ENCODE measurements around the gene CHD2. TPM values are rescaled to one million over a fixed set of nuclear protein-coding genes. Genes with fewer than 3 reads are reported as not detected.

The CHD2 gene
- total RNA-seq, 1 experiment from 2014 or later: 63.3 TPM

DNA sequence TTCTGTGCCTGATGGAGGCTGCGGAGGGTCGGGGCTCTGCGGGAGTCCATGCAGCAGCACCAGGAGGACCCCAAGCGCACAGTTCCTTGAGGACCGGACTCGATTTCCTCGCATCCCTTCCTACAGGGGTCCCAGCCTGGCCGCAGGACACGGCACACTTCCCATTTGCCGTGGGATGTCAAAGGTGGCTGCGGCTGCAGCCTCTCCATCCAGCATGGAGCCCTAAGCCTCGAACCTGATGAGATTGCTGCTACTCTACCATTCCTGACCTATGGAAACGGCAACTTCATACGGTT lies 148.2 kb downstream of the CHD2 start:
- Histone ChIP-seq H3K18ac (ENCODE audit: insufficient read length, low read depth, low read length) (no peak overlapping the region), H3K23me2 (ENCODE audit: insufficient read length, low read depth, low read length, poor library complexity, severe bottlenecking) (no peaks in the 10 kb centered on the region), H3K9ac (ENCODE audit: extremely low read depth, insufficient read length, low read length) (no peak overlapping the region), H2BK120ac (ENCODE audit: low read depth, low read length, poor library complexity, severe bottlenecking) (no peak overlapping the region), H4K91ac (ENCODE audit: insufficient read length, low read depth, low read length) (no peak overlapping the region), H3K9me3 (ENCODE audit: control insufficient read depth, low read depth, low read length) (peaks cover 7% of the 10 kb centered on the region), H2BK15ac (ENCODE audit: low read depth, low read length) (no peak overlapping the region), H3K4me2 (ENCODE audit: insufficient read depth, insufficient read length, low read length) (no peak overlapping the region), H3K56ac (ENCODE audit: insufficient read length, low read depth, low read length) (no peak overlapping the region), H3K27me3 (ENCODE audit: insufficient read depth, low read length) (no peaks in the 10 kb centered on the region), H3K4me1 (ENCODE audit: insufficient read depth, low read length) (no peaks in the 10 kb centered on the region), H2AFZ (ENCODE audit: low read length) (no peak overlapping the region), H2BK12ac (ENCODE audit: insufficient read length, low read depth, low read length) (no peak overlapping the region), H2BK5ac (ENCODE audit: insufficient read length, low read length) (no peak overlapping the region), H3K79me1 (ENCODE audit: insufficient read depth, low read depth, low read length, poor library complexity, severe bottlenecking) (peaks cover 3% of the 10 kb centered on the region), H4K20me1 (ENCODE audit: control insufficient read depth, insufficient read depth, insufficient read length) (peaks cover 6% of the 10 kb centered on the region), H2BK20ac (ENCODE audit: low read depth, low read length, poor library complexity, severe bottlenecking) (no peak overlapping the region), H3K27ac (ENCODE audit: insufficient read length, low read depth, low read length) (no peak overlapping the region), H3K4ac (ENCODE audit: low read depth, low read length) (no peak overlapping the region), H3K79me2 (ENCODE audit: insufficient read depth, low read length) (no peaks in the 10 kb centered on the region), H2AK5ac (ENCODE audit: insufficient read length, low read length) (no peak overlapping the region), H4K8ac (replicated peaks; ENCODE audit: insufficient read length, low read depth, low read length) (no peak overlapping the region), H3T11ph (ENCODE audit: low read length) (no peak overlapping the region), H4K5ac (ENCODE audit: insufficient read length, low read depth, low read length) (no peak overlapping the region), H3K23ac (ENCODE audit: insufficient read length, low read depth, low read length) (no peak overlapping the region), H3K14ac (ENCODE audit: insufficient read depth, low read length) (no peak overlapping the region)
- no peak overlapping the region for H3K27ac Mint-ChIP-seq
- peaks cover 65 to 99% (median 87%) of the 10 kb centered on the region in 3 experiments for H3K36me3 Mint-ChIP-seq (ENCODE audit: insufficient read depth in 1 of 3, low read depth in 3 of 3)
- TF ChIP-seq, protein P1, sequence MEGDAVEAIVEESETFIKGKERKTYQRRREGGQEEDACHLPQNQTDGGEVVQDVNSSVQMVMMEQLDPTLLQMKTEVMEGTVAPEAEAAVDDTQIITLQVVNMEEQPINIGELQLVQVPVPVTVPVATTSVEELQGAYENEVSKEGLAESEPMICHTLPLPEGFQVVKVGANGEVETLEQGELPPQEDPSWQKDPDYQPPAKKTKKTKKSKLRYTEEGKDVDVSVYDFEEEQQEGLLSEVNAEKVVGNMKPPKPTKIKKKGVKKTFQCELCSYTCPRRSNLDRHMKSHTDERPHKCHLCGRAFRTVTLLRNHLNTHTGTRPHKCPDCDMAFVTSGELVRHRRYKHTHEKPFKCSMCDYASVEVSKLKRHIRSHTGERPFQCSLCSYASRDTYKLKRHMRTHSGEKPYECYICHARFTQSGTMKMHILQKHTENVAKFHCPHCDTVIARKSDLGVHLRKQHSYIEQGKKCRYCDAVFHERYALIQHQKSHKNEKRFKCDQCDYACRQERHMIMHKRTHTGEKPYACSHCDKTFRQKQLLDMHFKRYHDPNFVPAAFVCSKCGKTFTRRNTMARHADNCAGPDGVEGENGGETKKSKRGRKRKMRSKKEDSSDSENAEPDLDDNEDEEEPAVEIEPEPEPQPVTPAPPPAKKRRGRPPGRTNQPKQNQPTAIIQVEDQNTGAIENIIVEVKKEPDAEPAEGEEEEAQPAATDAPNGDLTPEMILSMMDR (conservative IDR thresholded peaks at IDR 0.05): no peak
- no peaks in the 10 kb centered on the region for H3K27me3 Mint-ChIP-seq (ENCODE audit: low read depth)
- H3K4me3 Mint-ChIP-seq: no peak overlapping the region
- DNase-seq: no peak
- H3K9me3 Mint-ChIP-seq: peaks cover 11 to 13% of the 10 kb centered on the region in 2 experiments
- peaks cover under 1 to 3% of the 10 kb centered on the region in 2 experiments; a peak in 2 of 4 replicates for H3K4me1 Mint-ChIP-seq
- WGBS (ENCODE audit: extremely low coverage, insufficient read length, low lambda C conversion rate): no CpG with 5 or more reads among the region's 14 CpGs

All from H9 (cell line).